Esophagus (tissue), 2 donors: ENCODE measurements around the gene ARAP3. TPM values are rescaled to one million over a fixed set of nuclear protein-coding genes. Genes with fewer than 3 reads are reported as not detected.

ENCODE experiments used
- H3K27ac ChIP-seq, 2 donors: one replicate each; pipeline ENCODE4 v1.5.1; 2013; ENCODE audit warnings: low read depth in 2 of 2, mild to moderate bottlenecking in 2 of 2, inconsistent platforms in 1 of 2, low read length in 1 of 2, moderate library complexity in 1 of 2
- H3K27me3 ChIP-seq, 2 donors: one replicate each; pipeline ENCODE4 v1.6.1; 2013; ENCODE audit warnings: low read length in 2 of 2, control low read depth in 1 of 2, mild to moderate bottlenecking in 1 of 2; ENCODE audit not compliant: insufficient read depth in 2 of 2, control insufficient read depth in 1 of 2
- H3K36me3 ChIP-seq, 2 donors: one replicate each; pipeline ENCODE4 v1.6.1; 2013; ENCODE audit warnings: low read length in 1 of 2; ENCODE audit not compliant: control insufficient read depth in 2 of 2, insufficient read depth in 2 of 2
- H3K4me1 ChIP-seq, 2 donors: one replicate each; pipeline ENCODE4 v1.6.1; 2013; ENCODE audit warnings: low read length in 1 of 2; ENCODE audit not compliant: control insufficient read depth in 2 of 2, insufficient read depth in 2 of 2
- H3K4me3 ChIP-seq, 2 donors: one replicate each; pipeline ENCODE4 v1.5.1; 2013; ENCODE audit warnings: low read length in 2 of 2, mild to moderate bottlenecking in 2 of 2, low read depth in 1 of 2, moderate library complexity in 1 of 2
- H3K9me3 ChIP-seq, 2 donors: one replicate each; pipeline ENCODE4 v1.6.1; 2013; ENCODE audit warnings: mild to moderate bottlenecking in 2 of 2, low read depth in 1 of 2, low read length in 1 of 2, moderate library complexity in 1 of 2; ENCODE audit not compliant: control insufficient read depth in 2 of 2, insufficient read depth in 1 of 2
- WGBS, 2 donors: extraction: QIAGEN DNeasy Blood & Tissue Kit; methylation state at CpG; one replicate each; pipeline ENCODE4 v1.1.7; 2013; 5-methylcytosine and 5-hydroxymethylcytosine counted together
- polyA plus RNA-seq, 2 donors: library from polyadenylated mRNA; stranded (reverse); fragments of 200-250 nt; gene quantifications; one replicate each; pipeline ENCODE4 v1.2.3, GENCODE V29; 2013
- donor health status: healthy with polysubstance abuse.
- donor health status: Bipolar disorder and iron deficiency.

ARAP3 gene
- polyA plus RNA-seq, 2 donors: 2.9 to 4.0 TPM

DNA sequence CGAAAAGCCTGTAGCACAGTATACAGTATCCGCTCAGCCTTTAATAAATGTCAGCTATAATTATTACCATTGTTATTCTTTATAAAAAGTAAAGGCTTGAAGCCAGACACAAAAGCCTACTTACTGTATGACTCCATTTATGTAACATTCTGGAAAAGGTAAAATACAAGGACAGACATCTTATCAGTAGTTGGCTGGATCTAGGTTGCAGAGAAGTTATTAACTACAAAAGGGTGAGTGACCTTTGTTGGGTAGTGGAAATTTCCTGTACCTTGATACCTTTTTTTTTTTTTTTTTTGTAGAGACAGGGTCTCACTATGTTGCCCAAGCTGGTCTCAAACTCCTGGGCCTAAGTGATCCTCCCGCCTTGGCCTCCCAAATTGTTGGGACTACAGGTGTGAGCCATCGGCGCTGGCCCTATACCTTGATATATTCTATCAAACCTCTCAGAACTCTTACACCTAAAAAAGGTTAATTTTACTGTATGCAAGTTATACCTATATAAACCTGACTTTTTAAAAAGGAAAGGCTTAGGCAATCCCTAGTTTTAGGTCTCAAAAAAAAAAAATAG, 51.4 kb downstream of the ARAP3 start:
- H3K36me3 ChIP-seq: peaks cover 18 to 29% of the 10 kb centered on the region in 2 donors
- no peak overlapping the region for H3K4me3 ChIP-seq
- H3K27ac ChIP-seq: no peak overlapping the region
- no peaks in the 10 kb centered on the region for H3K9me3 ChIP-seq
- H3K4me1 ChIP-seq: peaks cover 2 to 5% of the 10 kb centered on the region in 2 donors
- H3K27me3 ChIP-seq: no peaks in the 10 kb centered on the region
- 93 to 97% methylated on average over 5 of the region's 5 CpGs for WGBS, 2 donors

DNA sequence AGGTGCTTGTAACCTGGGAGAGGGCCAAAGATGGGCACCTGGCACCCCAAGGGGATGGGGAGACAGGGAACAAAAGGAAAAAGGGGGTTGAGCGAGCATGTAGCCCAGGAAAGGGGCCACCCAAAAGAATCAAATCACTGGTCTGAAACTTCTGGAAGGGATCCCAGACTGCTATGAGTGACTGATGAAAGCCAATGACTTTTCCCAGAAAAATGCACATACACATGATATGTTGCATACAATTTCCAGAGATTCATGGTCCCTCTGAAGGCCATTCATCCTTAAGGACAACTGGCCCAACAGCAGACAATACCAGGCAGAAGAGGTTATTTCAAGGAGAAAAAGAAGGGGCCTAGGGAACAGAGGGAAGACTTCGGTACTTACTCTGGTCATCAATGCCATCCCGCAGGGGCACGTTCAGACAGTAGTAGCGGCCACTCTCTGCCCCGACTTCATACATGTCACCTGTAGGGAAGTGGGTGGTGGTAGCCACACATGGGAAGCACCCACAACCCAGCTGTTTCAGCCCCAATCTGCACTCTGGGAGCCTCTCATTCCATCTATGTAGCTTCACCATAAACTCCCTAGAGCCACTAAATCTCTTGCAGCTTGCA, 53.7 kb downstream of the ARAP3 start:
- Histone ChIP-seq H3K27me3 (no peaks in the 10 kb centered on the region), H3K36me3 (peaks cover 26 to 32% of the 10 kb centered on the region in 2 donors)
- WGBS, 2 donors: 97% methylated on average over 6 of the region's 6 CpGs

DNA sequence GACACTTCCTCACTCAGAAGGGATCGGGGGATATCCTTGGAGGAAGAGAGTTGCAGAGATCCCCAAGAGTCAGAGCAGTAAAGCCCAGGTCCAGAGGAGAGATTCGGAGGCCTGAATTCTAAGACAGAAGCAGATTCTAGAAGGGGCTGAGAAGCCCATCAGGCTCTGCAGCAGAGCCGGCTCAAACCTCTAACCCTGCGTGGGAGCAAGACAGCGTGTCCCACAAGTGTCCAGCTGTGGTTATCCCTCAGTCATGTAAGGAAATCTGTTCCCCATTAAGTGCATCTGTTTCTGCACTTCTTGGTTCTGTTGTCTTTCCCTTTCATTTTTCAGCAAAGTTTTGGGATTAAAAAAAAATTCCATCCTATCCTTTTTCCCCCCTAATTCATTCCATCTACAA, 58.4 kb downstream of the ARAP3 start:
- no peaks in the 10 kb centered on the region for H3K4me1 ChIP-seq
- H3K4me3 ChIP-seq: no peak overlapping the region
- no peaks in the 10 kb centered on the region for H3K27me3 ChIP-seq
- peaks cover 24 to 25% of the 10 kb centered on the region in 2 donors for H3K36me3 ChIP-seq
- H3K27ac ChIP-seq: no peak overlapping the region
- 72 to 82% methylated on average over 5 of the region's 5 CpGs for WGBS, 2 donors
- no peaks in the 10 kb centered on the region for H3K9me3 ChIP-seq

More for the DNA sequence above, 53.7 kb downstream of the ARAP3 start:
- no peaks in the 10 kb centered on the region for H3K9me3 ChIP-seq
- no peak overlapping the region for H3K4me3 ChIP-seq
- no peaks in the 10 kb centered on the region for H3K4me1 ChIP-seq
- H3K27ac ChIP-seq: no peak overlapping the region

DNA sequence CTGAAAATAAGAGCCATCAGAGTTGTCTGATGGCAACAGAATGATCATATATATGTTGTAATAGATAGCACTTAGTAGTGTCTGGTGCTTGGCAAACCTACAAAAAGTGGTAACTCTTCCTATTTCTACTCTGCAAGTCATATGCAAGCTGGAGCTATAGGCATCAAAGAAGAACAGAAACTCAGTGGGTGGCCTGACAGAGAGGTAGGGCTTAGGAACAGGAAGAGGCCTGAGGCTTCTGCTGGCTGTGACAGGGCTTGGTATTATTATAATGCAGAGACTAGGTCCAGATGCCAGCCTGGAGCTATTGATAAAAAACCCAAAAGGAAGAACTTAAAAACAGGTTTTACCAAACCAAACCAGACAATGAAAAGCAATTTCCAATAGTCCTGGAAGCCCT, 58.8 kb downstream of the ARAP3 start:
- Histone ChIP-seq H3K9me3 (no peaks in the 10 kb centered on the region), H3K27ac (no peak overlapping the region), H3K27me3 (no peaks in the 10 kb centered on the region), H3K36me3 (peaks cover 19 to 21% of the 10 kb centered on the region in 2 donors), H3K4me1 (no peaks in the 10 kb centered on the region), H3K4me3 (no peak overlapping the region)

DNA sequence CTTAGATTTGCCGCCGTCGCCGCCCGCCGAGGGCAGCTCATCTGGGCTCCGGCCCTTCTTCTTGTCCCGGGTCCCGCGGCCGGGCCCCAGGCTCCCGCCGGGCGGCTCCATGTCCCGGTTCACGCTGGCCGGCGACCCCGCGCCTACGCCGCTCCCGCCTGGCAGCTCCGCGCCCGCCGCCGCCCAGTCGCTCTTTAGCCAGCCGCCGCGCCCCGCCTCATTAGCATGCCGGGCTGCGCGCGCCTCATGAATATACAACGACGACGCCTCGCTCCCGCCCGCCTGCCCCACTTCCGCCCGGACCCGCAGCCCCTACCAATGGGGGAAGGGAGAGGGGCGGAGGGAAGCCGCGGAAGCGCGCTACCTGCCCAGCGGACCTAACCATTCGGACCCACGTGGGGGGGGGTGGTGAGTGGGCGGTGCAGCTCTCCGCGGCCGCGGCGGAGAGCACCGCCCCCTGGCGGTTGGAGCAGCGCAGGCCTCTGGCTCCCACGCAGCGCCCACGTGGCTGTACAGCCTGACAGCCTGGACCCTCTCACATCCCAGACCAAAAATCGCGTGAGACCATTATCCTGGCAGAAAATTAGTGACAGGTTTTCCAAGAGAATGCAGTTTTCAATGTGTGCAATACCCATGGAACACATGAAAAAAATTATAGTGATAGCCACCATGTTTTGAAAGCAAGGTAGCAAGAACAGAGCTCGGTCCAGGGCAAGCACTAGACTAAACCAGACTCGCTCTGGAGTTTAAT, 63.1 kb downstream of the ARAP3 start, which contains the start of gene DIAPH1:
DIAPH1 (minus strand) TSS at position 197 of the 751 bp plus-strand sequence; CDS start at position 111, 86 bp downstream.
- H3K4me1 ChIP-seq: no peaks in the 10 kb centered on the region
- WGBS, 2 donors: 1 to 2% methylated on average over 65 to 70 of the region's 70 CpGs
- H3K4me3 ChIP-seq: peak within 1 kb of the TSS; percentile 85 to 87
- peaks cover 4 to 9% of the 10 kb centered on the region in 2 donors for H3K36me3 ChIP-seq
- peak within 1 kb of the TSS; percentile 97 for H3K27ac ChIP-seq
- H3K9me3 ChIP-seq: no peaks in the 10 kb centered on the region
- no peaks in the 10 kb centered on the region for H3K27me3 ChIP-seq

DNA sequence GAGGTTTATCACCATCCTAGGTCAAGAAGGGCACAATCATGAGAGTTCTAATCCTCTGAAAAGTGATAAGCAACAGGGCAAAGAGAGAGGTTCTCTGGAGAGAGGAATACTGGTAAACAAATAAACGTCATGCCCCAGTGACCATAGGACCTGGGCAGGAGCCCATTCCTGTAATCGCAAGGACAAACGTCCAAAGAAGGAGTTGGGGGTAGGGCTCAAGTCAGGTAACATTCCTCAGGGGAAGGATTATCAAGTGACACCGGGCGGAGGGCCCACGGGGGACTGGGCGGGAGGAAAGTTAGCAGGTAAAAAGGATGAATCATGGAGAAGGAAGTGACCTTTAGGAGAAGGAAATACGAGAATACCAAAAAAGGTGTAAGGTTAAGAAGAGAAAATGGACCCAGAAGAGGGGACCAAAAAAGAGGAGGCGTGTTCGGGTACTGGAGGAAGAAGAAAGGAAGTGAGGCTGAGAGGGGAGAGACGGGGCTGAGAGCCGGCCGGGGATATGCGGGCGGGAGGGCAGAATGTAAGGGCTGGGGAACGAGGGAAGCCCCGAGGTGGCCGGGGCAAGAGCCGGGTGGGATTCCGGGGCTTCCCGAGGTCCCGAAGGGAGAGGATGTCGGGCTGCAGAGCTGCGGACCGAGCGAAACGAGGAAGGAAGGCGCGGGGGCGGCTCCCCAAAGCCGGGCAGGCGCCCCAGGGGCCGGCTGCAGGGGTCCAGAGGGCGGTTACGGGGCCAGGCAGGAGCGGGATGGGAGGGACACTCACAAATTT, 63.8 kb downstream of the ARAP3 start:
- 1% methylated on average over 35 to 36 of the region's 36 CpGs for WGBS, 2 donors
- Histone ChIP-seq H3K36me3 (peaks cover 4 to 5% of the 10 kb centered on the region in 2 donors), H3K27ac (peak overlapping the region; percentile 97), H3K4me1 (no peaks in the 10 kb centered on the region), H3K9me3 (no peaks in the 10 kb centered on the region), H3K27me3 (no peaks in the 10 kb centered on the region), H3K4me3 (peak overlapping the region; percentile 85 to 87)

DNA sequence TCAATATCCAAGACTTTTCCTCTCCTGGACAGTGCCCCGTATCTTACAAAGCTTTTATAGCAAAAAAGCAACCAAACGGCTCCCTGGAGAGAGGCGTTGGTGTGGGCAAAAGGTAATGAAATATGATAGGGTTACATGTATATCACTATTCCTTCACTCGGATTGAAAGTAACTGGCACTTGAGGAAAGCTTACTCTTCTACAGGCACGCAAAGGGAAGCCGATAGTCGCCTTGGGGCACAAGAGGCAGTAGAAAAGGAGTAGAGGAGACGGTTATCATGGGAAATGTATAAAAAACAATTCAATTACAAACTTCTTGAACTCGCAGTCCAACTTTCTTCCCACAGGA, 64.4 kb downstream of the ARAP3 start:
- peak overlapping the region; percentile 97 for H3K27ac ChIP-seq
- H3K4me3 ChIP-seq: peak overlapping the region; percentile 85 to 87
- WGBS, 2 donors: 4 to 6% methylated on average over 9 of the region's 9 CpGs
- peaks cover 4% of the 10 kb centered on the region in 2 donors for H3K36me3 ChIP-seq
- H3K9me3 ChIP-seq: no peaks in the 10 kb centered on the region
- H3K4me1 ChIP-seq: no peaks in the 10 kb centered on the region
- no peaks in the 10 kb centered on the region for H3K27me3 ChIP-seq

DNA sequence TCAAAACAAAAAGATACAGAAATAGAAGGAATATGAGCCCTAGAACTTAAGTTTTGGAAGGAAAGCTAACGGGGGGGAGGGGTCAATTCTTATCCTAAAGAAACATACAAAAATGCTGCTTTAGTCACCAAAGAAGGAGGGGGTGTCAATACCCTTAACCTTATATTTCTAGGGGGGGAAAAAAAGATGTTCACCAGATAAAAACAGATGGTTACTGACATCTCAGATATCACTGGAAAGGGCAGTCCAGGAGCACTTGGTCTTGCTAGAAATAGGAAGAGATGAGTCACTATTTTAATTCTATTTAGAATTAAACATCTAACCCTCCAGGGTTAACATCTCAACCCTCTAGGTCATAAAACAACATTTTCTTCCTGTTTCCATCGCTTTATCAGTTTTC, 64.9 kb downstream of the ARAP3 start:
- peaks cover 4% of the 10 kb centered on the region in 2 donors for H3K36me3 ChIP-seq
- no peaks in the 10 kb centered on the region for H3K9me3 ChIP-seq
- no peaks in the 10 kb centered on the region for H3K27me3 ChIP-seq
- H3K27ac ChIP-seq: peak overlapping the region in 1 of 2 donors; percentile 97
- H3K4me3 ChIP-seq: peak overlapping the region in 1 of 2 donors; percentile 87
- 42 to 45% methylated on average over 2 of the region's 2 CpGs for WGBS, 2 donors
- no peaks in the 10 kb centered on the region for H3K4me1 ChIP-seq

DNA sequence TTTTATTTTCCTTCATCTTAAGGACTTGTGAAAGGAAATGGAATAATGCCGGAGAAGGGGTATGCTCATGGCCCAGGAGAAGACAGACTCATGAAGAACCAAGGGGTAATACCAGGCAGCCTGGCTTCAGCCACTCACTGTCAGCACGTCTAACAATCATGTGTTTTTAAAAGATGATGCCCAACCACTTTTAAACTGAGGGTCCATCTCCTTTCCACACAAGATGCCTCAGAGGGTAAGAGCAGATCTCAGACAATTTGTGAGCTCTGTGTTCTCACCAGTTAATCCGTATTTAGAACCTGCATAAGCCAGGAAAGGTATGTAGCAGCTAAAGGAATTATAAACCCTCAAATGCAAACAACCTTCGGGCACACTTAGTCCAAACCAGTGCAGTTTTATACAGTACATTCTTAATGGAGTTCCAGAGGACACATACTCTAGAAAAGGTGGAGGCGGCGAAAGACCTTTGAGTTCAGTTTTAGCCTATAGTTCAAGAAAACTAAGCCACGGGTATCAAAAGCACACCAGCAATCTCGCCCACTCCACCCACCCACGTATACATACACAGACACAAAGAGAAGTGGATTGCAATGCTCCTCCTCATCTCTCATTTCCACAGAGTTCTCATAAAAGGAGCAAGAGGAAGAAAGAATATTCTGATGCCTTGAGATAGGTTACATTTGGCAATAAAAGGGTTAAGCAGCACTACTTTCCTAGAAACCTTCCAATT, 65.9 kb downstream of the ARAP3 start:
- Histone ChIP-seq H3K27ac (no peak overlapping the region), H3K27me3 (no peaks in the 10 kb centered on the region), H3K4me1 (no peaks in the 10 kb centered on the region), H3K4me3 (peak overlapping the region in 1 of 2 donors; percentile 87), H3K9me3 (no peaks in the 10 kb centered on the region), H3K36me3 (peaks cover under 1 to 4% of the 10 kb centered on the region in 2 donors)
- 58 to 63% methylated on average over 9 of the region's 9 CpGs for WGBS, 2 donors
